Measurements from ENCODE around the gene HABP4. TPM values are rescaled to one million over a fixed set of nuclear protein-coding genes. Genes with fewer than 3 reads are reported as not detected.

The HABP4 gene
- total and polyA plus RNA-seq, 10 of the 15 experiments (the other 5 are each of a cell fraction or from before 2014, with no cell fraction given), result 1.6 to 15.4 (median 11.6) TPM

GRCh38 chr9:96501633-96502538 lies 51.9 kb downstream of the HABP4 start:
- no peaks in the 10 kb centered on the region for H3K4me1 ChIP-seq (ENCODE audit: control insufficient read depth, insufficient read depth, low read length)
- ChIA-PET RAD21 (ENCODE audit: unreplicated experiment) (no interaction called here), CTCF (interaction anchor here (0.9 to 1.6 kb wide), 2 partner anchors 39 to 165 kb away, joined by 3 to 4 read pairs; no protein-coding TSS in a partner anchor), SMC1A (ENCODE audit: uncharacterized antibody, unreplicated experiment) (no interaction called here), POLR2A (no interaction called here)
- no TSS peak for BruUV-seq (replicated peaks)
- no peak overlapping the region for H3K4me2 ChIP-seq (ENCODE audit: control insufficient read depth, insufficient read depth)
- no peaks in the 10 kb centered on the region for H3K36me3 ChIP-seq (ENCODE audit: control insufficient read depth in 2 of 2, insufficient read depth in 2 of 2, low read length in 1 of 2)
- H3K79me2 ChIP-seq (ENCODE audit: control insufficient read depth, insufficient read depth, low read length), result no peaks in the 10 kb centered on the region
- no peak overlapping the region for H3K9ac ChIP-seq (ENCODE audit: control insufficient read depth, insufficient read depth, low read length)
- H2AFZ ChIP-seq (ENCODE audit: control insufficient read depth, low read depth, low read length), result no peak overlapping the region
- no peak for ATAC-seq
- in situ Hi-C loops (cut with MboI), result no loop called here
- H3K27ac ChIP-seq (ENCODE audit: control insufficient read depth, insufficient read depth), result no peak overlapping the region
- no peaks in the 10 kb centered on the region for H4K20me1 ChIP-seq (ENCODE audit: control insufficient read depth, insufficient read depth)
- intact Hi-C loops (cut with micrococcal nuclease; ENCODE audit: unreplicated experiment), result no loop called here
- no peaks in the 10 kb centered on the region for H3K9me3 ChIP-seq (replicated peaks; ENCODE audit: control insufficient read depth, insufficient read depth, low read length)
- H3K27me3 ChIP-seq (replicated peaks in 1 of 2; ENCODE audit: control insufficient read depth in 2 of 2, insufficient read depth in 2 of 2, low read length in 1 of 2), result no peaks in the 10 kb centered on the region
- DNase-seq (ENCODE audit: low read depth, low spot score), result no peak
- 62% methylated on average over 15 of the region's 15 CpGs for WGBS (ENCODE audit: insufficient coverage, insufficient replicate concordance, low lambda C conversion rate, missing lambda C conversion rate)
- no peak overlapping the region for H3K4me3 ChIP-seq
- no peak for TF ChIP-seq PBX3 (IDR thresholded peaks at IDR 0.05; ENCODE audit: insufficient replicate concordance, low read depth, low read length)
- TF ChIP-seq STAT1 (conservative IDR thresholded peaks at IDR 0.05), result no peak
- TF ChIP-seq CREM (IDR thresholded peaks at IDR 0.05; ENCODE audit: low read depth), result no peak
- TF ChIP-seq KDM1A (IDR thresholded peaks at IDR 0.05; ENCODE audit: borderline replicate concordance), result no peak
- TF ChIP-seq ZBTB11 (CRISPR knock-in tag; IDR thresholded peaks at IDR 0.05), result no peak
- TF ChIP-seq TAF1 (IDR thresholded peaks at IDR 0.05; ENCODE audit: borderline replicate concordance, low read depth, low read length), result no peak
- TF ChIP-seq NR2C2 (IDR thresholded peaks at IDR 0.05; ENCODE audit: borderline replicate concordance, control insufficient read depth, insufficient read length, low read depth), result no peak
- TF ChIP-seq JUNB (IDR thresholded peaks at IDR 0.05), result no peak
- no peak for TF ChIP-seq ZBTB4 (CRISPR knock-in tag; IDR thresholded peaks at IDR 0.05)
- FAIRE-seq, result no peak

All from GM12878 (cell line).